Ishikawa (cell line): ENCODE results near the gene COPB1.

Experiments
- CEBPB ChIP-seq: IDR thresholded peaks from 2 replicates; pipeline ENCODE4 v1.6.1; 2012
- EGR1 ChIP-seq: IDR thresholded peaks from 2 replicates; pipeline ENCODE4 v1.6.1; 2012
- EP300 ChIP-seq: IDR thresholded peaks from 2 replicates; pipeline ENCODE4 v1.6.1; 2012; ENCODE audit warnings: borderline replicate concordance
- FOXM1 ChIP-seq: IDR thresholded peaks from 2 replicates; pipeline ENCODE4 v1.6.1; 2012; ENCODE audit warnings: low read depth, borderline replicate concordance
- REST ChIP-seq: IDR thresholded peaks from 2 replicates; pipeline ENCODE4 v1.6.1; 2012; ENCODE audit warnings: low read depth, mild to moderate bottlenecking
- TAF1 ChIP-seq: IDR thresholded peaks from 2 replicates; pipeline ENCODE4 v1.6.1; 2012; ENCODE audit warnings: low read depth, mild to moderate bottlenecking
- USF1 ChIP-seq: IDR thresholded peaks from 2 replicates; pipeline ENCODE4 v1.6.1; 2012
- YY1 ChIP-seq: IDR thresholded peaks from 2 replicates; pipeline ENCODE4 v1.6.1; 2012; ENCODE audit warnings: low read depth
- TF ChIP-seq, protein P1 (sequence below): IDR thresholded peaks from 2 replicates; pipeline ENCODE4 v1.6.1; 2012

DNA sequence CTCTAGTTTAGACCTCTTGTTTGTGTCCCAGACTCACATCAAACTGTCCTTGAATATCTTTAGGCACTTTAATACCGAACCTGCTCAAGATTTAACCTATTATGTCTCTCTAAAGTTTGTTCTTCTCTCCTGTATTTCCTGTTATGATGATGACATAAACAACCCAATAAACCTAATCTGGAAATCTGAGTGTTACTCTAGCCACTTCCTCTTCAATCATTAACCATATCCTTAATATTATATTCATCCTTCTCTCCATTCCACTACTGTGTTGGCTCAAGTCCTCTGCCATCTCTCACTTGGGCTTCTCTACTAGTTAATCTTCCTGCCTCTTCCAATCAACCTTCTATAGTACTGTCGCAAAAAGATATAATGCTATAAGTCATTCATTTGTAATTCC lies 36.0 kb downstream of the COPB1 start:
- TF ChIP-seq TAF1, result no peak
- TF ChIP-seq REST, result no peak
- TF ChIP-seq USF1, result no peak
- TF ChIP-seq EP300, result no peak
- TF ChIP-seq YY1, result no peak
- no peak for TF ChIP-seq FOXM1
- no peak for TF ChIP-seq EGR1
- TF ChIP-seq, protein P1, sequence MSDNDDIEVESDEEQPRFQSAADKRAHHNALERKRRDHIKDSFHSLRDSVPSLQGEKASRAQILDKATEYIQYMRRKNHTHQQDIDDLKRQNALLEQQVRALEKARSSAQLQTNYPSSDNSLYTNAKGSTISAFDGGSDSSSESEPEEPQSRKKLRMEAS, result no peak
- no peak for TF ChIP-seq CEBPB
